PFSK-1 (cell line): ENCODE data around the gene TMEM150B.

Source experiments
- FOXP2 ChIP-seq: optimal IDR thresholded peaks from 2 replicates; pipeline ENCODE3; 2011; ENCODE audit warnings: borderline replicate concordance, control low read depth, inconsistent platforms; ENCODE audit not compliant: insufficient read depth; ENCODE audit errors: extremely low read length, extremely low read depth
- POLR2AphosphoS5 ChIP-seq: IDR thresholded peaks from 2 replicates; pipeline ENCODE4 v1.6.1; 2012; ENCODE audit warnings: low read depth, mild to moderate bottlenecking, control low read depth, low read length, moderate library complexity
- SIN3A ChIP-seq: IDR thresholded peaks from 2 replicates; pipeline ENCODE4 v1.6.1; 2012; ENCODE audit warnings: mild to moderate bottlenecking, low read length, moderate library complexity, borderline replicate concordance; ENCODE audit not compliant: insufficient read depth
- TAF1 ChIP-seq: IDR thresholded peaks from 2 replicates; pipeline ENCODE4 v1.6.1; 2012; ENCODE audit warnings: low read length, control low read depth, borderline replicate concordance; ENCODE audit not compliant: insufficient read depth
- TF ChIP-seq, protein P1 (sequence below), 2 experiments: IDR thresholded peaks; 2 replicates each; pipeline versions ENCODE4 v1.6.1 to v1.8.0; 2011 to 2012; ENCODE audit warnings: low read depth in 2 of 2, low read length in 2 of 2, control low read depth in 1 of 2, inconsistent platforms in 1 of 2, mild to moderate bottlenecking in 1 of 2, moderate library complexity in 1 of 2; ENCODE audit not compliant: insufficient read depth in 1 of 2

The TMEM150B gene

DNA sequence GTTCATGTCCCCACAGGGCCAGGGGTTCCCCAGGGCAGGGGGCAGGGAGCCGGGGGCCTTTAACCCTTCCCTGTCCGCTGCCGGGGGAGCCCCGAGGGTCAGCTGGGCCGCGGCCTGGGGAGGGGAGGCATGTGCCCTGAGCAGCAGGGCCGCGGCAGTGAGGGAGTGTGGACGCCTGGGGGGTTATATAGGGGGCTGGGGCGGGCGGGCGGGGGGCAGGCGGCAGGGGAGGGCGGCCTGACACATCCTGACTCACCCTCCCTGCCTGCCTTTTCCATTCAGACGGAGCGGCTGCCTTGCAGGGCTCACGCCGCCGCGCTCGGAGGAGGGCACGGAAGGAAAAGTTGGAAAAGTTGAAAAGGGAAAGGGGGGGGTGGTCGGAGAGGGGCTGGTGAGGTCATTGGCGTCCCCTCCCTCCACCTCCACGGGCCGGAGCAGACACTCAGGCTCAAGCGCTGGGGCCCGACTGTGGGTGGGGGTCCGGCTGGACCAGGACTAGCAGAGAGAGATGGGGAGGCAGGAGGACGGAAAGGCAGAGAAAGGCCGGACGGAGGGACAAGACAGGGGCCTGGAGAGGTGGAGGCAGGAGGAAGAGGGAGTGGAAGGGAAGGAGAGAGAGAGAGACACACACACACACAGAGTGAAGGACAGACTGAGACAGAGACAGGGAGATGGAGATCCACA, 45.3 kb upstream of the TMEM150B start, which contains the start of gene IL11:
Gene IL11, minus strand, starts transcription at position 159 of the 684 bp plus-strand sequence. Its CDS starts 153 bp downstream, at position 6.
- TF ChIP-seq SIN3A (no peak), POLR2AphosphoS5 (peak; percentile 39; the same call in 1 of the 2 replicates)

DNA sequence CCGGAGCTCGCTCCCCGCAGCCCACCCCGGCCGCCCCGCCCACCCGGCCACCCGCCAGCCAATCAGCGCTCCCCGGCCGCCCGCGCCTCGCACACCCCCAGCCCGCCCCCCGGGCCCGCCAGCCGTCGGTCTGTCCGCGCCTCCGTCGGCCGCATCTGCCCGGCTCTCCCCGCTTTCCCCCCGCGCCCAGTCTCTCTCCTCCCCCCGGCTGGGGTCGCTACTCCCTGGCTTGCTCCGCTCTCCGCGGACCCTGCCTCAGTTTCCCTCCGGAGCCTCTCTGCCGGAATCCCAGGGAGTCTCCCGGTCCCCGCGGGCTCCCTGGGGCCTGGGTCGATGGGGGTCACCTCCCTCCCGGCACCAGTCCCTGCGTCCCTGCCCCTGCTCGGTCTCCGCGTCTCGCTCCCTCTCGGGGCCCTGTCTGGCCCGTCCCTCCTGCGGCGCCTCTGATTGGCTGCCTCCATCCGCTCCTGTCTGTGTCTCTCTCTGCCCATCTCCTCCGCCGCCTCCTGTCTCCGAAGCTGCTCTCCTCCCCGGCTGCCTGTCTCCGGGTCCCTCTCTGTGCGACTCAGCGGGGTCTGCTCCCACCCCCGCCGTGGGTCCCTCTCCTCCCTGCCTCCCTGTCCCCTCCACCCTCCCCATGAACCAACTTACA, 44.6 kb upstream of the TMEM150B start:
- no peak for TF ChIP-seq POLR2AphosphoS5
- no peak for TF ChIP-seq FOXP2
- TF ChIP-seq, protein P1, sequence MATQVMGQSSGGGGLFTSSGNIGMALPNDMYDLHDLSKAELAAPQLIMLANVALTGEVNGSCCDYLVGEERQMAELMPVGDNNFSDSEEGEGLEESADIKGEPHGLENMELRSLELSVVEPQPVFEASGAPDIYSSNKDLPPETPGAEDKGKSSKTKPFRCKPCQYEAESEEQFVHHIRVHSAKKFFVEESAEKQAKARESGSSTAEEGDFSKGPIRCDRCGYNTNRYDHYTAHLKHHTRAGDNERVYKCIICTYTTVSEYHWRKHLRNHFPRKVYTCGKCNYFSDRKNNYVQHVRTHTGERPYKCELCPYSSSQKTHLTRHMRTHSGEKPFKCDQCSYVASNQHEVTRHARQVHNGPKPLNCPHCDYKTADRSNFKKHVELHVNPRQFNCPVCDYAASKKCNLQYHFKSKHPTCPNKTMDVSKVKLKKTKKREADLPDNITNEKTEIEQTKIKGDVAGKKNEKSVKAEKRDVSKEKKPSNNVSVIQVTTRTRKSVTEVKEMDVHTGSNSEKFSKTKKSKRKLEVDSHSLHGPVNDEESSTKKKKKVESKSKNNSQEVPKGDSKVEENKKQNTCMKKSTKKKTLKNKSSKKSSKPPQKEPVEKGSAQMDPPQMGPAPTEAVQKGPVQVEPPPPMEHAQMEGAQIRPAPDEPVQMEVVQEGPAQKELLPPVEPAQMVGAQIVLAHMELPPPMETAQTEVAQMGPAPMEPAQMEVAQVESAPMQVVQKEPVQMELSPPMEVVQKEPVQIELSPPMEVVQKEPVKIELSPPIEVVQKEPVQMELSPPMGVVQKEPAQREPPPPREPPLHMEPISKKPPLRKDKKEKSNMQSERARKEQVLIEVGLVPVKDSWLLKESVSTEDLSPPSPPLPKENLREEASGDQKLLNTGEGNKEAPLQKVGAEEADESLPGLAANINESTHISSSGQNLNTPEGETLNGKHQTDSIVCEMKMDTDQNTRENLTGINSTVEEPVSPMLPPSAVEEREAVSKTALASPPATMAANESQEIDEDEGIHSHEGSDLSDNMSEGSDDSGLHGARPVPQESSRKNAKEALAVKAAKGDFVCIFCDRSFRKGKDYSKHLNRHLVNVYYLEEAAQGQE (IDR thresholded peaks at IDR 0.05; ENCODE audit: insufficient read depth in 1 of 2, low read depth in 2 of 2, low read length in 2 of 2) = no peak
- no peak for TF ChIP-seq SIN3A
- TF ChIP-seq TAF1 = no peak

DNA sequence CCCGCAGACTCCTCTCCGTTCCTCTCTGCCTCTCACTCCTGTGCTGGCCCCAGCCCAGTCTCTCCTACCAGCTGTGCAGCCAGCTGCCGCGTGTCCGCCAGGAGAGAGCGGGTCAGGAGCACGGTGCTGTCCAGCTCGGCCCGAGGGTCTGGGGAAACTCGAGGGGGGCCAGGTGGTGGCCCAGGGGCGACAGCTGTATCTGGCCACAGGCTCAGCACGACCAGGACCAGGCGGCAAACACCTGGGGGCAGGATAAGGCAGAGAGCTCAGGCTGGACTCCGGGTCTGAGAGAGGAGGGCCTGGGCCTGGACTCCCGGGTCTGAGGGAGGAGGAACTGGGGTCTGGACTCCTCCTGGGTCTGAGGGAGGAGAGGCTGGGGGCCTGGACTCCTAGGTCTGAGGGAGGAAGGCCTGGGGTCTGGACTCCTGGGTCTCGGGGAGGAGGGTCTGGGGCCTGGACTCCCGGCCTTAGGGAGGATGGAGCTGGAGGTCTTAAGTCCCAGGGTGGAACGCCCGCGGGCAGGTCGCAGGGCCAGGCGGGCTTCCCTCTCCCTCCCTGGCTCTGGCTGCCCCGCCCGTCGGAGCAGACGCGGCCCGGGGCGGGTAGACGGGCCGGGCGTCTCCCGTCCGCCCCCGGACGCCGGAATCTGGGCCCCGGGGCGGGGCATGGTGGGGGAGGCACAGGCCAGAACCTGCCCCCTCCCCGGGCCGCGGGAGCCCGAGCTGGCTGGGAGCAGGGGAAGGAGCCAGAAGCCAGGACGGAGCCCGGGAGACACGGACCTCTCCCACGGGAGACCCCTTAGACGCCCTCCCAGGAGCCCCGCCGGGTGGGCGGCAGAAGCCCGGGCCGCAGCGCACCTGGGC, 43.8 kb upstream of the TMEM150B start:
- TF ChIP-seq, protein P1 (IDR thresholded peaks at IDR 0.05; ENCODE audit: insufficient read depth in 1 of 2, low read depth in 2 of 2, low read length in 2 of 2) = no peak
- TF ChIP-seq POLR2AphosphoS5 (no peak), TAF1 (no peak), FOXP2 (no peak), SIN3A (no peak)

DNA sequence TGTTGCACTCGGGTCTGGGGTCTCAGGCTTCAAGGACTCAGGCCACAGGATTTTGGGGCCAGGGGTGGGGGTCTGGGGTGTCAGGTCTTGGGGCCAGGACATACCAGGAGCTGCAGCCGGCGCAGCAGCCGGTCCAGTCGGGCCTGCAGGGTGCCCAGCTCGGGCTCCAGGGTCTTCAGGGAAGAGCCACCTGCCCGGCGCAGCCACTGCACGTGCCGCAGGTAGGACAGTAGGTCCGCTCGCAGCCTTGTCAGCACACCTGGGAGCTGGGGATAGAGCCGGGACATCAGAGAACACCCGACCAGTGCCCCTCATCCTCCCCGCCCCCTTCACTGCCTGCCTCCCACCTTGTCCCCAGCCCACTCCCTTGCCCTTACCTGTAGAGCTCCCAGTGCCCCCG, 43.0 kb upstream of the TMEM150B start:
- TF ChIP-seq TAF1 = no peak
- TF ChIP-seq, protein P1 (IDR thresholded peaks at IDR 0.05; ENCODE audit: insufficient read depth in 1 of 2, low read depth in 2 of 2, low read length in 2 of 2) = no peak
- TF ChIP-seq SIN3A = no peak
- no peak for TF ChIP-seq POLR2AphosphoS5
- no peak for TF ChIP-seq FOXP2

DNA sequence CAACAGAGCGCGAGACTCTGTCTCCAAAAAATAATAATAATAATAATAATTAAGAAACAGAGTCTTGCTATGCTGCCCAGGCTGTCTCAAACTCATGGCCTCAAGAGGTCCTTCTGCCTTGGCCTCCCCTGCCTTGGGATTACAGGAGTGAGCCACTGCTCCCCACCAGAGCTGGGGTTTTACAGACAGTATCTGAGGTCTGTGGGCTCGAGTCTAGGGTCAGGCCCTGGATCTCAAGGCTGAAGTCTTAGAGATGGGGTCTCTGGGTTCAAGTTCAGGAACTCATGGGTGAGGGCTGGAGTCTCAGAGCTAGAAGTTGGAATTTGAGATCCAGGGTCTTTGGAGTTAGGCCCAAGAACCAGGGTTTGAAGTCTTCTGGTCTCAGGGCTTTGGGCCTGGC, 41.6 kb upstream of the TMEM150B start:
- TF ChIP-seq FOXP2 = no peak
- TF ChIP-seq, protein P1 (IDR thresholded peaks at IDR 0.05; ENCODE audit: insufficient read depth in 1 of 2, low read depth in 2 of 2, low read length in 2 of 2) = no peak
- TF ChIP-seq POLR2AphosphoS5 = no peak
- no peak for TF ChIP-seq TAF1
- no peak for TF ChIP-seq SIN3A
